ENCODE measurements around the gene NACC1.
A peak's percentile ranks its signal among the peaks of the same experiment; 100 is the strongest.

NACC1 gene

GRCh38 chr19:13102666-13103580, 15.1 kb upstream of the NACC1 start, which contains the start of gene LYL1:
TSS of gene LYL1 (minus strand) at chr19:13102858. CDS start at chr19:13101171, 1,687 bp downstream.
- Histone ChIP-seq H3K36me3 (replicated peaks in 1 of 2; ENCODE audit: control insufficient read depth in 2 of 2, insufficient read depth in 2 of 2, low read length in 2 of 2) (peaks cover 7 to 14% of the 10 kb centered on the region in 2 donors), H3K18ac (ENCODE audit: low read length) (peak within 1 kb of the TSS; percentile 44), H3K4ac (ENCODE audit: low read length) (peak within 1 kb of the TSS; percentile 84), H2BK5ac (ENCODE audit: low read length) (peak within 1 kb of the TSS; percentile 58), H3K79me1 (ENCODE audit: low read depth, low read length) (no peaks in the 10 kb centered on the region), H3K23ac (ENCODE audit: low read depth, low read length, poor library complexity) (peak within 1 kb of the TSS; percentile 8), H3K4me1 (ENCODE audit: control insufficient read depth in 2 of 2, insufficient read depth in 1 of 2, low read depth in 1 of 2, low read length in 2 of 2) (peaks cover 4 to 9% of the 10 kb centered on the region in 2 donors), H3K9me3 (replicated peaks in 1 of 2; ENCODE audit: control insufficient read depth in 2 of 2, insufficient read depth in 1 of 2, low read depth in 1 of 2, low read length in 2 of 2) (peaks cover 8 to 9% of the 10 kb centered on the region in 2 donors), H2BK120ac (ENCODE audit: low read depth, low read length) (no peak within 1 kb of the TSS), H3K27me3 (ENCODE audit: control insufficient read depth in 3 of 3, insufficient read depth in 3 of 3, low read depth in 1 of 3, low read length in 3 of 3) (peaks cover 22 to 44% (median 42%) of the 10 kb centered on the region in 3 experiments), H2AFZ (ENCODE audit: low read length) (peak within 1 kb of the TSS; percentile 93), H2BK15ac (ENCODE audit: low read length) (peak within 1 kb of the TSS; percentile 7), H4K91ac (ENCODE audit: low read depth, low read length, poor library complexity) (no peak within 1 kb of the TSS), H3K4me3 (ENCODE audit: low read length in 2 of 2) (peak within 1 kb of the TSS; percentile 51 to 70), H3K27ac (replicated peaks; ENCODE audit: low read length) (no peak within 1 kb of the TSS), H2AK5ac (ENCODE audit: low read depth, low read length) (peak within 1 kb of the TSS; percentile 48), H3K4me2 (ENCODE audit: insufficient read depth, low read length, poor library complexity, severe bottlenecking) (peak within 1 kb of the TSS; percentile 56), H3K9ac (ENCODE audit: low read depth, low read length, poor library complexity) (peak within 1 kb of the TSS; percentile 1), H3K14ac (ENCODE audit: low read length) (no peak within 1 kb of the TSS), H4K8ac (ENCODE audit: low read depth, low read length) (no peak within 1 kb of the TSS), H2BK12ac (ENCODE audit: low read length) (peak within 1 kb of the TSS; percentile 73)
- no peak for DNase-seq (ENCODE audit: low spot score)
- WGBS, 2 donors (ENCODE audit: extremely low coverage in 2 of 2, insufficient read length in 2 of 2, insufficient replicate concordance in 1 of 2) = no CpG with 5 or more reads among the region's 47 CpGs

- no peak overlapping the region for H2BK5ac ChIP-seq (ENCODE audit: low read length)
- no peak overlapping the region for H3K4me3 ChIP-seq (ENCODE audit: low read length in 2 of 2)
- no peak overlapping the region for H2BK120ac ChIP-seq (ENCODE audit: low read depth, low read length)
- peaks cover 8% of the 10 kb centered on the region in 2 donors for H3K9me3 ChIP-seq (replicated peaks in 1 of 2; ENCODE audit: control insufficient read depth in 2 of 2, insufficient read depth in 1 of 2, low read depth in 1 of 2, low read length in 2 of 2)
- no peak overlapping the region for H2BK15ac ChIP-seq (ENCODE audit: low read length)
- H3K36me3 ChIP-seq (replicated peaks in 1 of 2; ENCODE audit: control insufficient read depth in 2 of 2, insufficient read depth in 2 of 2, low read length in 2 of 2) = peaks cover 7 to 17% of the 10 kb centered on the region in 2 donors
- H3K18ac ChIP-seq (ENCODE audit: low read length) = no peak overlapping the region
- no peak overlapping the region for H2BK12ac ChIP-seq (ENCODE audit: low read length)
- no peak overlapping the region for H2AFZ ChIP-seq (ENCODE audit: low read length)
- H4K8ac ChIP-seq (ENCODE audit: low read depth, low read length) = no peak overlapping the region
- no peak overlapping the region for H3K27ac ChIP-seq (replicated peaks; ENCODE audit: low read length)
- no peak overlapping the region for H4K91ac ChIP-seq (ENCODE audit: low read depth, low read length, poor library complexity)
- no CpG with 5 or more reads among the region's 13 CpGs for WGBS, 2 donors (ENCODE audit: extremely low coverage in 2 of 2, insufficient read length in 2 of 2, insufficient replicate concordance in 1 of 2)
- H3K4ac ChIP-seq (ENCODE audit: low read length) = no peak overlapping the region
- H3K4me2 ChIP-seq (ENCODE audit: insufficient read depth, low read length, poor library complexity, severe bottlenecking) = no peak overlapping the region
- H3K14ac ChIP-seq (ENCODE audit: low read length) = no peak overlapping the region
- H3K9ac ChIP-seq (ENCODE audit: low read depth, low read length, poor library complexity) = no peak overlapping the region
- no peaks in the 10 kb centered on the region for H3K79me1 ChIP-seq (ENCODE audit: low read depth, low read length)
- peaks cover 16 to 35% (median 34%) of the 10 kb centered on the region in 3 experiments for H3K27me3 ChIP-seq (ENCODE audit: control insufficient read depth in 3 of 3, insufficient read depth in 3 of 3, low read depth in 1 of 3, low read length in 3 of 3)
- no peak overlapping the region for H3K23ac ChIP-seq (ENCODE audit: low read depth, low read length, poor library complexity)
- H3K4me1 ChIP-seq (ENCODE audit: control insufficient read depth in 2 of 2, insufficient read depth in 1 of 2, low read depth in 1 of 2, low read length in 2 of 2) = peaks cover 4 to 9% of the 10 kb centered on the region in 2 donors
- DNase-seq (ENCODE audit: low spot score) = no peak
- peak overlapping the region; percentile 48 for H2AK5ac ChIP-seq (ENCODE audit: low read depth, low read length)
Measured at GRCh38 chr19:13103581-13104359, 14.3 kb upstream of the NACC1 start.

- Histone ChIP-seq H2BK5ac (ENCODE audit: low read length) (no peak overlapping the region), H3K4ac (ENCODE audit: low read length) (no peak overlapping the region), H2BK120ac (ENCODE audit: low read depth, low read length) (no peak overlapping the region), H3K4me3 (ENCODE audit: low read length in 2 of 2) (no peak overlapping the region), H3K9ac (ENCODE audit: low read depth, low read length, poor library complexity) (peak overlapping the region; percentile 4), H3K18ac (ENCODE audit: low read length) (peak overlapping the region; percentile 35), H3K27me3 (ENCODE audit: control insufficient read depth in 3 of 3, insufficient read depth in 3 of 3, low read depth in 1 of 3, low read length in 3 of 3) (peaks cover 10 to 29% (median 28%) of the 10 kb centered on the region in 3 experiments), H2AK5ac (ENCODE audit: low read depth, low read length) (no peak overlapping the region), H2AFZ (ENCODE audit: low read length) (no peak overlapping the region), H2BK12ac (ENCODE audit: low read length) (no peak overlapping the region), H3K14ac (ENCODE audit: low read length) (no peak overlapping the region), H2BK15ac (ENCODE audit: low read length) (no peak overlapping the region), H4K91ac (ENCODE audit: low read depth, low read length, poor library complexity) (no peak overlapping the region), H3K79me1 (ENCODE audit: low read depth, low read length) (no peaks in the 10 kb centered on the region), H3K4me2 (ENCODE audit: insufficient read depth, low read length, poor library complexity, severe bottlenecking) (no peak overlapping the region), H3K9me3 (replicated peaks in 1 of 2; ENCODE audit: control insufficient read depth in 2 of 2, insufficient read depth in 1 of 2, low read depth in 1 of 2, low read length in 2 of 2) (peaks cover 4 to 5% of the 10 kb centered on the region in 2 donors), H4K8ac (ENCODE audit: low read depth, low read length) (no peak overlapping the region), H3K4me1 (ENCODE audit: control insufficient read depth in 2 of 2, insufficient read depth in 1 of 2, low read depth in 1 of 2, low read length in 2 of 2) (peaks cover 4 to 9% of the 10 kb centered on the region in 2 donors), H3K23ac (ENCODE audit: low read depth, low read length, poor library complexity) (peak overlapping the region; percentile 81), H3K36me3 (replicated peaks in 1 of 2; ENCODE audit: control insufficient read depth in 2 of 2, insufficient read depth in 2 of 2, low read length in 2 of 2) (peaks cover 12 to 23% of the 10 kb centered on the region in 2 donors), H3K27ac (replicated peaks; ENCODE audit: low read length) (no peak overlapping the region)
- no CpG with 5 or more reads among the region's 33 CpGs for WGBS, 2 donors (ENCODE audit: extremely low coverage in 2 of 2, insufficient read length in 2 of 2, insufficient replicate concordance in 1 of 2)
- DNase-seq (ENCODE audit: low spot score) = no peak
Measured at GRCh38 chr19:13104360-13104847, 13.7 kb upstream of the NACC1 start.

All from neuronal stem cell (in vitro differentiated cells).